Measurements from ENCODE around the gene AVL9.

Gene AVL9

DNA sequence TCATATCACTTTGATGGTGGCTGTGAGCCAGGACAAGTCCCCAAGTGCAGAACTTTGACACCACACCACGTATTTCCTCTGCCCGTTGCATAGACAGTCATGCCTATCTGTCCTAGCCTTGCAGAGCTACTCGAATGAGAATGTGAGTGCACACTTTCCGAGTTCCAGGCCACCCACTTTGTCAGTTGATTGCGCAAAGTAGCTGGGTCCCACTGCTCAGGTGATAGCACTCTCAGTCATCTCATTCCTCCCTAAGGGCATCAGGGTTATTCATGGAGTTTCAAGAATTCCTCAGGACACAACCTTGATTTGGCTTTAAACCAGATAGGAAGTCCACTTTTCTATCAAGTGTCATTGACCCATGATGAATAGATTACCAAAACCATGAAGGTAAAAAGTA is 24.4 kb upstream of the AVL9 start:
- Histone ChIP-seq H3K9ac (no peak overlapping the region), H4K20me1 (no peaks in the 10 kb centered on the region)
- no peak for TF ChIP-seq Cebpa-rat (IDR thresholded peaks at IDR 0.05)

DNA sequence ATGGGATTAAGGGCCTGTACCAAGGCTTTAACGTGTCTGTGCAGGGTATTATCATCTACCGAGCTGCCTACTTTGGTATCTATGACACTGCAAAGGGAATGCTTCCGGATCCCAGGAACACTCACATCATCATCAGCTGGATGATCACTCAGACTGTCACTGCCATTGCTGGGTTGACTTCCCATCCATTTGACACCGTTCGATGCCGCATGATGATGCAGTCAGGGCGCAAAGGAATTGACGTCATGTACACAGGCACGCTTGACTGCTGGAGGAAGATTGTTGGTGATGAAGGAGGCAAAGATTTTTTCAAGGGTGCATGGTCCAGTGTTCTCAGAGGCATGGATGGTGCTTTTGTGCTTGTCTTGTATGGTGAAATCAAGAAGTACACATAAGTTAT is 23.3 kb upstream of the AVL9 start:
- Histone ChIP-seq H3K4me1 (peaks cover 9% of the 10 kb centered on the region), H3K9me3 (no peaks in the 10 kb centered on the region), H3K36me3 (no peaks in the 10 kb centered on the region), H3K27me3 (no peaks in the 10 kb centered on the region), H3K4me2 (no peak overlapping the region), H3K9ac (no peak overlapping the region), H3K27ac (no peak overlapping the region), H3K4me3 (no peak overlapping the region), H4K20me1 (no peaks in the 10 kb centered on the region)
- no peak for TF ChIP-seq Cebpa-rat (IDR thresholded peaks at IDR 0.05)

More for the DNA sequence above, 24.4 kb upstream of the AVL9 start:
- Histone ChIP-seq H3K27ac (no peak overlapping the region), H3K4me3 (no peak overlapping the region), H3K27me3 (no peaks in the 10 kb centered on the region), H3K4me1 (peaks cover 9% of the 10 kb centered on the region), H3K9me3 (no peaks in the 10 kb centered on the region), H3K36me3 (no peaks in the 10 kb centered on the region), H3K4me2 (no peak overlapping the region)

DNA sequence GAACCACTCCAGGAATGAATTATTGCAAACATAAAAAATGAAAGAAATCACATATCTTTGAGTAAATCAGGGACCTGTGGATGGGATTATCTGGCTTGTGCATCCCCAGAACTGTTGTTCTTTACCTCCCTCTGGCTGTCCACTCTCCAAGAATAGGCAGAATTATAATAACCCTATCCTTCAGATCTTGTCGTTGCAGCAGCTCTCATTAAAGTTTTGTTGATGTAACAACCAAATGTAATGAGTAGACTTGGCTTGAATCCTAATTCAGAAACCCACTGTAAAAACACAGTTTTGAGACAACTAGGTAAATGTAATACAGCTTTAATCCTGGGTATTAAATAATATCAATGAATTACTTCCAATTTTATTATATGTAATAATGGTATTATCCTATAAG is 21.3 kb upstream of the AVL9 start:
- no peaks in the 10 kb centered on the region for H3K27me3 ChIP-seq
- no peak overlapping the region for H3K27ac ChIP-seq
- no peak overlapping the region for H3K9ac ChIP-seq
- no peak for TF ChIP-seq Cebpa-rat (IDR thresholded peaks at IDR 0.05)
- no peak overlapping the region for H3K4me3 ChIP-seq
- peaks cover 9% of the 10 kb centered on the region for H3K4me1 ChIP-seq
- H3K36me3 ChIP-seq = no peaks in the 10 kb centered on the region
- H3K4me2 ChIP-seq = no peak overlapping the region
- H4K20me1 ChIP-seq = no peaks in the 10 kb centered on the region
- no peaks in the 10 kb centered on the region for H3K9me3 ChIP-seq

DNA sequence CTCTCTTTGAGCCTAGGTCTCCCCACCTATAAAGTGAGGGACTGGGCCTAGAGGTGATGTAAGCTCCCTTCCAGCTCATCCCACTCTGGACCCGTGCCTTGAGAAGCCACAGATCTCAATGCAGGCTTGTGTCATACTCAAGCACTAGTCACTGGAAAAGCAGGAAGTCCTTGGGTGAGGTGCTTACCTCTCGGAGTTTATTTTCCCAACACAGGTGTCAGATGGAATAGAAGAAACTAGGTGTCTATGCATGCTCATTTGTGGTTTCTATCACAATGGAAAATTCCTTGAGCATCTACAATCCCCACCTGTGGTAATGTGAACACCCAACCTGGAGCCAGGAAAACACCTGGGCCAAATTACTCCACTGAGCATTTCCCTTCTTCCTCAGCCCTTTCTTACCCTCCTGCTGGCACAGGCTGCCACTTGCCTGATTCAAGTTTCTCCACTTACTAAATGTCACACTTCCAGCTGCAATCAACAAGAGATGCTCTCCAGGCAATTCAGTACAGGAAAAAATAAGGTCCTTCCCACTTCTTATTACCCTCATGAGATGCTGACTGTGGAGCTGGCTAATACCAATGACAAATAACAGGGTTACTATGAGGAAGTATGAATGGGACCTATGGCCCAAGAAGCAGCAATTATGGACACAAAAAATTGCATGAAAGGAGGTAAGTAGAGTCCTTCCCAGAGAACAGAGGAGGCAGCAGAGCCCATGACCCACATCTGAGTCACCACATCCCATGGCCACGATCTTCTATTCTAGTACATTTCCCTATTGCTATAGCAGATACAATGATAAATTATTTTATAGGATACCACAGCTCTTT is 18.3 kb upstream of the AVL9 start:
- TF ChIP-seq Cebpa-rat (IDR thresholded peaks at IDR 0.05) = no peak
- Histone ChIP-seq H3K36me3 (no peaks in the 10 kb centered on the region), H3K4me1 (peaks cover 13% of the 10 kb centered on the region), H4K20me1 (no peaks in the 10 kb centered on the region), H3K4me2 (no peak overlapping the region), H3K4me3 (no peak overlapping the region), H3K27ac (no peak overlapping the region), H3K27me3 (no peaks in the 10 kb centered on the region), H3K9me3 (no peaks in the 10 kb centered on the region), H3K9ac (no peak overlapping the region)

DNA sequence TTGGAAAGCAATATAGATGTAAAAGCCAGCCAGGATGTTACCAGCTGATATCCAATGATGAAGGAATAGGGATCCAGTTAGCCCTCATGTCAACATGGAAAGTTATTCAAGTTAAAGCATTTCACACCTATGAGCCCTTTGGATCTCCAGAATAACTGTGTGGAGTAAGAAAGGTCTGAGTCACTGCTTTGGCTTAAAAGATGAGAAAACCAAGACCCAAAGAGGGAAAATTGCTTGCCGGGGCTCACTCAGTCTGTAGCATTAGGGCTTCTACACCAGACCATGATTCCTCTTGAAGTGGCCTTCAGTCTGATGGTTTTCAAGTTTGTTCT is 17.7 kb upstream of the AVL9 start:
- H4K20me1 ChIP-seq = no peaks in the 10 kb centered on the region
- H3K27ac ChIP-seq = no peak overlapping the region
- H3K4me1 ChIP-seq = peaks cover 13% of the 10 kb centered on the region
- H3K4me2 ChIP-seq = no peak overlapping the region
- H3K36me3 ChIP-seq = no peaks in the 10 kb centered on the region
- no peak overlapping the region for H3K4me3 ChIP-seq
- H3K9ac ChIP-seq = no peak overlapping the region
- no peak for TF ChIP-seq Cebpa-rat (IDR thresholded peaks at IDR 0.05)
- H3K27me3 ChIP-seq = no peaks in the 10 kb centered on the region
- no peaks in the 10 kb centered on the region for H3K9me3 ChIP-seq

DNA sequence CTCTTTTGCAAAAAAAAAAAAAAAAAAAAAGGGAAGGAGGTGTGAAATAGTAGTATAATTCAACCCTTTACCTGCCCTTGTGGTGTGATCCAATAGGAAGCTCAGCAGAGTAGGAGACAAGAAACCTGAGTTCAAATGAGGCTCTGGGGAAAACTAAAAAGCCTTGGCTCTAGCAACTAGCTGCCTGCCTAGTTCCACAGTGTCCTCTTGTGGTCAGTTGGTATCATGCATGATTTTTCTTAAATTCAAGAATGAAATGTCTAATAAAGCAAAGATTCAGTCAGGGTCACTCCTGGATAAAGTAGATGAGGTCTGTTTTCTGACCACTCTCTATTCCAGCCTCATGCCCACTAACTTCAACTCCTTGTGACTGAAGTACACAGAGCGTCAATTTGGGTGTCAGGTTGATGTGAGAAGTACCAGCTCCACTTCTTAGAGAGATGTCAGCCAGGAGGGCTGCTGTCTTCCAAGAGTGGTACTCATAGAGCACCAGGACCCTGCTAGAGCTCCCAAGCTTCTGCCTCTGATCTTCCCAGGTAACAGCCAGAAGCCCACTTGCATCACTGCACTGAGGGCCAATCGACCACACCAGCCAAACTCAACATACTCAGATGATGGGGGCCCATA is 15.6 kb upstream of the AVL9 start:
- Histone ChIP-seq H3K4me3 (no peak overlapping the region), H3K4me2 (no peak overlapping the region), H3K27me3 (no peaks in the 10 kb centered on the region), H3K9ac (no peak overlapping the region), H4K20me1 (no peaks in the 10 kb centered on the region), H3K9me3 (no peaks in the 10 kb centered on the region), H3K4me1 (0 out of 2 replicates have a peak, but pooled peaks cover 5% of the 10 kb centered on the region), H3K27ac (no peak overlapping the region), H3K36me3 (peaks cover 4% of the 10 kb centered on the region; the same call in 1 of the 2 replicates)
- no peak for TF ChIP-seq Cebpa-rat (IDR thresholded peaks at IDR 0.05)

DNA sequence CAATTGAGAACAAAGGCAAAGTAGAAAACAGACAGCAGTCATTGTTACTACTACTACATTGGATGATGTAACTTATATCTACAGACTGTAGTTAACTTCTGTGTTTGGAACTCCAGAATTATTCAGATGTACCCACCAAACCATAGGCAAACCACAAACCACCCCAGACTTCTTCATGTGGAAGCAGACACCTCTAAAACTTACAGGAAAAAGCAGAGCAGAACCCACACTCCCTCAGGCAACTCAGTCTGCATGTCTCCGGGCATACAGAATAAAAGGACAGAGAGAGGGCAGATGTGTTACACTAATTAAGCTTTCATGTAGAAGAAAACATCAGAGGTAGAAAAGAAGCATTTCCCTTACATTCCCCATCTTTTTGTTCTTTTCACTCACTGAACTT is 14.1 kb upstream of the AVL9 start:
- Histone ChIP-seq H3K4me3 (no peak overlapping the region), H3K9me3 (no peaks in the 10 kb centered on the region)

DNA sequence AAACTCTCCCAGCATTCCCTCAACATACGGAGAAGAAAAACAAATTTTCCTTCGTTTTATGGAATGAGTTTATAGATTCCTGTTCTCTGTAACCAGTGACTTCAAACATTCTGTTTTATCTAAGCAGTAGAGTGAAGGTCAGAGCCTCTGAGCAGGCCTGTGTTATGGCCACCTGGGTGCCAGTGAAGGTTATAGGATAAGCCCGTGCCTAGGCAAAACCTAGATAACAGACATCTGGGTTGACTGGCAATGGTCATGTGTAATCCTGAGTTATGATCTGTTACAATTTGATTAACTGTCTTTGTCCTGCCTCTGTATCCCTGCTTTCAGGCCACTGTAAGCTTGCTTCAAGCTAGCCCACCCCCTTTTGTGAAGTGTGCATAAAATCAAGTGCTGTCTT is 13.4 kb upstream of the AVL9 start:
- no peak for TF ChIP-seq Cebpa-rat (IDR thresholded peaks at IDR 0.05)
- Histone ChIP-seq H3K36me3 (peaks cover 25% of the 10 kb centered on the region), H4K20me1 (no peaks in the 10 kb centered on the region), H3K4me1 (0 out of 2 replicates have a peak, but pooled peaks cover 5% of the 10 kb centered on the region), H3K9me3 (no peaks in the 10 kb centered on the region), H3K9ac (no peak overlapping the region), H3K4me2 (no peak overlapping the region), H3K27ac (no peak overlapping the region), H3K4me3 (no peak overlapping the region), H3K27me3 (no peaks in the 10 kb centered on the region)

More for the DNA sequence above, 14.1 kb upstream of the AVL9 start:
- Histone ChIP-seq H4K20me1 (no peaks in the 10 kb centered on the region), H3K27me3 (no peaks in the 10 kb centered on the region), H3K36me3 (peaks cover 18% of the 10 kb centered on the region; the same call in 1 of the 2 replicates), H3K4me2 (no peak overlapping the region), H3K27ac (no peak overlapping the region), H3K4me1 (0 out of 2 replicates have a peak, but pooled peaks cover 5% of the 10 kb centered on the region), H3K9ac (no peak overlapping the region)
- TF ChIP-seq Cebpa-rat (IDR thresholded peaks at IDR 0.05) = no peak

DNA sequence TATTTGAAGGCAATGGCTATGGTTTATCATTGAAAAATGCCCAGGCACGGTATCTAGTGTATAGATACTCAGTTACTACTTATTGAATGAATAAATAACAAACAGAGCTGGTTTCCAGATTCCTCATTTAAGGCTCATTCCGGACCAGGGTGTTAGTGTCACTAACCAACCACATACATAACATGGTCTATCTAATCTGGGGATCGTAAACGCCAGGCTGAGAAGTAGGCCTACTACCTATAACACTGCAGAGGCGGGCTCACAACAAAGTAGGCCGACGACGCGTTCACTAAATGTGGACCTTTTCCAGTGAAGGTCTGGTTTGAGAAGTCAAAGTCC is 5.5 kb upstream of the AVL9 start:
- Histone ChIP-seq H3K4me1 (peaks cover 29% of the 10 kb centered on the region), H3K27ac (peak overlapping the region; percentile 87), H4K20me1 (no peaks in the 10 kb centered on the region), H3K4me3 (peak overlapping the region; percentile 92), H3K9me3 (no peaks in the 10 kb centered on the region), H3K9ac (peak overlapping the region; percentile 88), H3K27me3 (no peaks in the 10 kb centered on the region), H3K36me3 (peaks cover 41% of the 10 kb centered on the region), H3K4me2 (peak overlapping the region; percentile 86)
- TF ChIP-seq Cebpa-rat (IDR thresholded peaks at IDR 0.05) = no peak

DNA sequence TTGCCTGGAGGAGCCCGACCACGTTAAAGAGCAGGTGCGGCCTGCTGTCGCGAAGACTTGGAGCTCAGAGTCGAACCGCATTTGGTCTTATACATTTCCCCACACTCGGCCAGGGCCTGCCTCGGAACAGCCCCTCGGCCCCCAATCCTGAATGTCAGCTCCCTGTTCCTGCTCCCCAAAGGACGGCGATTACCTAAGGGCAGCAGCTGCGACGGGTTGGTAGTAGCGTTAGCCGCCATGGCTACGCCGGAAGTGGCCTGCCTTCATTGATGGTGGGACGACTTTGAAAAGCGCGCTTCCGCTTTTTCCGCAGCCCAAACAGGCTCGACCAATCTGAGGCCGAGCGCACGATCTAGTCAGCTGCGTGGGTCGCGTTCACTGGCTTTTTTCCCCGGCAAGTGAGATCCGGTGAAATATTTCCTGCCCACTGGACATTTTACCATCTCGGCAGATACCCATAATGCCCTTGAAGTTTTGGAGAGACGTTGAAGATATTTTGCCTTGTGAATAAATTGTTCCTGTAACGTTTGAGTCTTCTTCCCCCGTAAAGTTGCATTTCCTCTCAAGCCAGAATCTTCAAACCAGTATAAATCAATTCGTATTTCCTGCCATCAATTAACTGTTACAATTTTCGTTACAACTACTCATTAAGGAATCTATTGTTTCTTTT is 5.0 kb upstream of the AVL9 start, which contains the start of gene LSM5:
Gene LSM5 (minus strand): TSS at position 254 of the 670 bp plus-strand sequence. CDS start 15 bp downstream, at position 239.
- peaks cover 29% of the 10 kb centered on the region for H3K4me1 ChIP-seq
- peak within 1 kb of the TSS; percentile 86 for H3K4me2 ChIP-seq
- H3K4me3 ChIP-seq = peak within 1 kb of the TSS; percentile 92
- no peak for TF ChIP-seq Cebpa-rat (IDR thresholded peaks at IDR 0.05)
- no peaks in the 10 kb centered on the region for H3K9me3 ChIP-seq
- H4K20me1 ChIP-seq = no peaks in the 10 kb centered on the region
- H3K9ac ChIP-seq = peak within 1 kb of the TSS; percentile 88
- H3K36me3 ChIP-seq = peaks cover 36% of the 10 kb centered on the region
- H3K27ac ChIP-seq = peak within 1 kb of the TSS; percentile 87
- no peaks in the 10 kb centered on the region for H3K27me3 ChIP-seq

Measured in BLaER1 (cell line).